IMR-90 (cell line): ENCODE results near the gene MINDY3. TPM values are rescaled to one million over a fixed set of nuclear protein-coding genes. Genes with fewer than 3 reads are reported as not detected.

Experiments
- ATAC-seq: fragments of 200-7000 bp; cut with Tn5 transposase; 2 replicates; pipeline ENCODE4 v1.9.1; 2020; ENCODE audit warnings: low read depth, mild to moderate bottlenecking, moderate library complexity
- BruUV-seq: library from RNA; stranded (reverse); fragments of 400-500 nt; replicated peaks from 2 replicates; lab custom pipeline; 2021; lab: Mats Ljungman, UMichigan
- CTCF ChIA-PET: fragments of 300-600 bp; formaldehyde crosslinking; extraction: SDS; loops from one replicate; lab custom pipeline; 2021; ENCODE audit warnings: antibody characterized with exemption; lab: Yijun Ruan, JAX
- POLR2A ChIA-PET: fragments of 300-600 bp; sonication (Branson Sonifier 250); formaldehyde crosslinking; loops from one replicate; lab custom pipeline; 2022; ENCODE audit warnings: antibody characterized with exemption; ENCODE audit not compliant: unreplicated experiment; lab: Charles Lee
- DNase-seq: peaks from one replicate; pipeline ENCODE4 v3.0.0; 2013
- H2AFZ ChIP-seq: replicated peaks from 2 replicates; pipeline ENCODE3; 2013; ENCODE audit warnings: low read length, mild to moderate bottlenecking; ENCODE audit not compliant: poor library complexity
- H2AK5ac ChIP-seq: 2 replicates; pipeline ENCODE4 v1.6.1; 2013; ENCODE audit warnings: low read depth, low read length, inconsistent platforms
- H2AK9ac ChIP-seq: replicated peaks from 2 replicates; pipeline ENCODE3; 2013; ENCODE audit warnings: mild to moderate bottlenecking, low read depth, low read length, moderate library complexity; ENCODE audit not compliant: poor library complexity
- H2BK120ac ChIP-seq: 2 replicates; pipeline ENCODE4 v1.6.1; 2013; ENCODE audit warnings: low read depth, low read length, inconsistent platforms
- H2BK15ac ChIP-seq: 3 replicates; pipeline ENCODE4 v1.6.1; 2013; ENCODE audit warnings: low read depth, low read length, inconsistent platforms
- H2BK20ac ChIP-seq: 2 replicates; pipeline ENCODE4 v1.6.1; 2013; ENCODE audit warnings: low read depth, mild to moderate bottlenecking, inconsistent platforms, low read length, moderate library complexity
- H2BK5ac ChIP-seq: 2 replicates; pipeline ENCODE4 v1.6.1; 2013; ENCODE audit warnings: mild to moderate bottlenecking, low read depth, low read length, inconsistent platforms; ENCODE audit not compliant: poor library complexity, severe bottlenecking
- H3K14ac ChIP-seq: replicated peaks from 2 replicates; pipeline ENCODE4 v1.6.1; 2013; ENCODE audit warnings: low read depth, low read length, inconsistent platforms
- H3K18ac ChIP-seq: 2 replicates; pipeline ENCODE4 v1.6.1; 2013; ENCODE audit warnings: low read depth, low read length, control low read depth
- H3K23ac ChIP-seq: 2 replicates; pipeline ENCODE4 v1.6.1; 2013; ENCODE audit warnings: low read depth, low read length, inconsistent platforms
- H3K27ac ChIP-seq: 2 replicates; pipeline ENCODE4 v1.5.1; 2013; ENCODE audit warnings: mild to moderate bottlenecking, control low read depth, low read length; ENCODE audit not compliant: insufficient read depth
- H3K27me3 ChIP-seq: 2 replicates; pipeline ENCODE4 v1.6.1; 2013; ENCODE audit warnings: low read length; ENCODE audit not compliant: control insufficient read depth, insufficient read depth
- H3K36me3 ChIP-seq: 2 replicates; pipeline ENCODE4 v1.6.1; 2013; ENCODE audit warnings: low read length, mixed read lengths; ENCODE audit not compliant: control insufficient read depth, insufficient read depth
- H3K4ac ChIP-seq: 2 replicates; pipeline ENCODE4 v1.6.1; 2013; ENCODE audit warnings: low read depth, low read length, inconsistent platforms
- H3K4me1 ChIP-seq: 2 replicates; pipeline ENCODE4 v1.6.1; 2013; ENCODE audit warnings: low read length, mixed read lengths; ENCODE audit not compliant: control insufficient read depth, insufficient read depth
- H3K4me2 ChIP-seq: 2 replicates; pipeline ENCODE4 v1.6.1; 2013; ENCODE audit warnings: low read depth, mild to moderate bottlenecking, control low read depth, low read length, moderate library complexity
- H3K4me3 ChIP-seq: 2 replicates; pipeline ENCODE4 v1.5.1; 2013; ENCODE audit warnings: low read depth, mild to moderate bottlenecking, control low read depth, low read length, moderate library complexity; ENCODE audit not compliant: insufficient read depth
- H3K56ac ChIP-seq: 2 replicates; pipeline ENCODE4 v1.6.1; 2013; ENCODE audit warnings: low read length, inconsistent platforms; ENCODE audit not compliant: insufficient read depth; ENCODE audit errors: extremely low read depth
- H3K79me1 ChIP-seq, 2 experiments: 2 replicates each; pipeline ENCODE4 v1.6.1; 2013; ENCODE audit warnings: low read length in 2 of 2, inconsistent platforms in 1 of 2, low read depth in 1 of 2
- H3K9ac ChIP-seq: 2 replicates; pipeline ENCODE4 v1.6.1; 2013; ENCODE audit warnings: low read depth, low read length, control low read depth
- H3K9me1 ChIP-seq: 2 replicates; pipeline ENCODE4 v1.6.1; 2013; ENCODE audit warnings: low read length, inconsistent platforms; ENCODE audit not compliant: insufficient read depth
- H3K9me3 ChIP-seq: 2 replicates; pipeline ENCODE4 v1.6.1; 2013; ENCODE audit warnings: low read length; ENCODE audit not compliant: control insufficient read depth, insufficient read depth
- H4K20me1 ChIP-seq: 2 replicates; pipeline ENCODE4 v1.6.1; 2013; ENCODE audit warnings: low read length, inconsistent platforms; ENCODE audit not compliant: insufficient read depth
- H4K5ac ChIP-seq: 2 replicates; pipeline ENCODE4 v1.6.1; 2013; ENCODE audit warnings: mild to moderate bottlenecking, low read depth, low read length, control low read depth
- H4K8ac ChIP-seq, 2 experiments: 2 replicates each; pipeline ENCODE4 v1.6.1; 2013; ENCODE audit warnings: low read depth in 2 of 2, low read length in 2 of 2, control low read depth in 1 of 2, inconsistent platforms in 1 of 2
- H4K91ac ChIP-seq: 2 replicates; pipeline ENCODE4 v1.6.1; 2013; ENCODE audit warnings: low read depth, low read length, inconsistent platforms; ENCODE audit not compliant: insufficient read depth
- BHLHE40 ChIP-seq: fragments of 150-350 bp; IDR thresholded peaks from 2 replicates; pipeline ENCODE4 v1.6.1; 2016; ENCODE audit warnings: mild to moderate bottlenecking, low read depth, low read length
- CHD1 ChIP-seq: IDR thresholded peaks from 2 replicates; pipeline ENCODE4 v1.6.1; 2012; ENCODE audit warnings: low read depth, low read length, improper control_type of control experiment
- CTCF ChIP-seq: conservative IDR thresholded peaks from 2 replicates; pipeline ENCODE4 v1.5.1; 2012; ENCODE audit warnings: mild to moderate bottlenecking, low read depth, low read length, improper control_type of control experiment
- MAFK ChIP-seq: IDR thresholded peaks from 2 replicates; pipeline ENCODE4 v1.6.1; 2012; ENCODE audit warnings: low read depth, low read length, improper control_type of control experiment
- MAZ ChIP-seq: IDR thresholded peaks from 2 replicates; pipeline ENCODE4 v1.6.1; 2012; ENCODE audit warnings: low read depth, mild to moderate bottlenecking, low read length, improper control_type of control experiment, moderate library complexity, borderline replicate concordance
- NFE2L2 ChIP-seq: fragments of 150-350 bp; IDR thresholded peaks from 2 replicates; pipeline ENCODE4 v1.6.1; 2016; ENCODE audit warnings: low read depth, mild to moderate bottlenecking, low read length
- POLR2A ChIP-seq: IDR thresholded peaks from 2 replicates; pipeline ENCODE4 v1.6.1; 2012; ENCODE audit warnings: mild to moderate bottlenecking, low read depth, low read length
- RAD21 ChIP-seq: IDR thresholded peaks from 2 replicates; pipeline ENCODE4 v1.6.1; 2012; ENCODE audit warnings: low read length, improper control_type of control experiment
- RCOR1 ChIP-seq: IDR thresholded peaks from 2 replicates; pipeline ENCODE4 v1.6.1; 2012; ENCODE audit warnings: mild to moderate bottlenecking, low read length, improper control_type of control experiment; ENCODE audit not compliant: insufficient replicate concordance
- RFX5 ChIP-seq: IDR thresholded peaks from 2 replicates; pipeline ENCODE4 v1.8.0; 2012; ENCODE audit warnings: low read depth, mild to moderate bottlenecking, low read length, moderate library complexity
- SMC3 ChIP-seq: fragments of 150-350 bp; IDR thresholded peaks from 2 replicates; pipeline ENCODE4 v1.6.1; 2016; ENCODE audit warnings: low read depth, mild to moderate bottlenecking, antibody characterized with exemption, low read length, moderate library complexity
- USF2 ChIP-seq: fragments of 150-350 bp; IDR thresholded peaks from 2 replicates; pipeline ENCODE4 v1.6.1; 2017; ENCODE audit warnings: mild to moderate bottlenecking, antibody characterized with exemption, low read length, low read depth
- WGBS, 2 experiments: methylation state at CpG; one replicate each; pipeline versions ENCODE4 v1.1.5 to v1.1.7; 2013; ENCODE audit warnings: missing lambda C conversion rate in 2 of 2; ENCODE audit not compliant: insufficient read length in 1 of 2; ENCODE audit errors: extremely low coverage in 2 of 2; 5-methylcytosine and 5-hydroxymethylcytosine counted together
- dilution Hi-C: fragments of 300-500 bp; cut with HindIII; formaldehyde crosslinking; loops from one replicate; pipeline ENCODE4 v1.14.3; 2018; ENCODE audit warnings: low sequenced_read_pairs; ENCODE audit not compliant: unreplicated experiment
- in situ Hi-C: fragments of 300-500 bp; cut with MboI; formaldehyde crosslinking; loops from 3 replicates; pipeline ENCODE4 v1.14.3; 2019; ENCODE audit warnings: low sequenced_read_pairs, inconsistent platforms, mixed read lengths
- intact Hi-C: fragments of 100-400 bp; cut with micrococcal nuclease; formaldehyde crosslinking; loops from 2 replicates; pipeline ENCODE4 v1.10.0; 2022
- polyA plus RNA-seq, 3 experiments: library from polyadenylated mRNA; depleted of rRNA; stranded (reverse); fragments of >200 nt; gene quantifications; 2 replicates each; pipeline ENCODE4 v1.2.3, GENCODE V29; 2012; ENCODE audit warnings: low replicate concordance in 1 of 3
- total RNA-seq: library from RNA; depleted of rRNA; stranded (reverse); fragments of >200 nt; gene quantifications from 2 replicates; pipeline ENCODE4 v1.2.3, GENCODE V29; 2012

MINDY3 gene
- total and polyA plus RNA-seq, 2 of the 4 experiments (the other 2 are of a cell fraction): 13.9 to 14.5 TPM

- Histone ChIP-seq H3K4me2 (no peak overlapping the region), H3K23ac (no peak overlapping the region), H3K9me1 (no peaks in the 10 kb centered on the region), H3K4me1 (no peaks in the 10 kb centered on the region; the same call in 1 of the 2 replicates), H2BK5ac (no peak overlapping the region), H3K27ac (no peak overlapping the region), H2BK120ac (no peak overlapping the region), H4K91ac (no peak overlapping the region), H3K56ac (no peak overlapping the region), H3K4me3 (no peak overlapping the region), H3K18ac (no peak overlapping the region), H3K27me3 (no peaks in the 10 kb centered on the region), H3K9me3 (no peaks in the 10 kb centered on the region), H2BK20ac (no peak overlapping the region), H2AK9ac (no peak overlapping the region), H2AFZ (no peak overlapping the region), H3K36me3 (peaks cover 4% of the 10 kb centered on the region; the same call in 1 of the 2 replicates), H3K14ac (no peak overlapping the region), H3K9ac (no peak overlapping the region), H3K4ac (no peak overlapping the region), H2BK15ac (no peak overlapping the region), H4K8ac (no peak overlapping the region), H4K20me1 (no peaks in the 10 kb centered on the region), H4K5ac (no peak overlapping the region), H2AK5ac (no peak overlapping the region), H3K79me1 (peaks cover 0 to 6% of the 10 kb centered on the region in 2 experiments; a peak in 2 of 4 replicates)
- no TSS peak for BruUV-seq
- CTCF ChIA-PET: no interaction called here
- POLR2A ChIA-PET: no interaction called here
- TF ChIP-seq USF2: no peak
- no peak for TF ChIP-seq POLR2A
- TF ChIP-seq RFX5: no peak
- TF ChIP-seq BHLHE40: no peak
- TF ChIP-seq RAD21: no peak
- no peak for TF ChIP-seq CTCF
- no peak for TF ChIP-seq CHD1
- no peak for TF ChIP-seq MAFK
- no peak for TF ChIP-seq MAZ
- TF ChIP-seq SMC3: no peak
- TF ChIP-seq NFE2L2: no peak
- no peak for TF ChIP-seq RCOR1
- no CpG with 5 or more reads among the region's 3 CpGs for WGBS, 2 experiments
- no peak for DNase-seq
- intact Hi-C loops: no loop called here
- in situ Hi-C loops: loop anchor here (5.0 to 10.0 kb wide), 2 partner anchors 96 to 389 kb away; no protein-coding TSS in a partner anchor
- no peak for ATAC-seq
- dilution Hi-C loops: no loop called here
Measured at GRCh38 chr10:15821046-15821683, 39.1 kb downstream of the MINDY3 start.
